Cardiac fibroblast (primary cell): Measurements from ENCODE around the gene CDH23.

ENCODE experiments used
- DNase-seq, 2 donors: peaks; one replicate each; pipeline versions ENCODE4 v3.0.0 to v3.0.0-alpha.2; 2010; ENCODE audit warnings: low read depth in 2 of 2
- H3K4me3 ChIP-seq, 2 donors: replicated peaks in 1 of 2; 1 replicate in 1 of 2; 2 replicates in 1 of 2; pipeline ENCODE4 v1.5.1; 2011; ENCODE audit warnings: low read depth in 2 of 2, low read length in 2 of 2, mild to moderate bottlenecking in 2 of 2, moderate library complexity in 1 of 2
- CTCF ChIP-seq: IDR thresholded peaks from one replicate; pipeline ENCODE4 v1.5.1; 2011; ENCODE audit warnings: low read depth, mild to moderate bottlenecking, low read length, inconsistent platforms

The CDH23 gene

GRCh38 chr10:71424496-71425194, 27.9 kb downstream of the CDH23 start:
- DNase-seq = no peak
- H3K4me3 ChIP-seq = no peak overlapping the region
- no peak for TF ChIP-seq CTCF

GRCh38 chr10:71426058-71426605, 29.4 kb downstream of the CDH23 start:
- H3K4me3 ChIP-seq = no peak overlapping the region
- TF ChIP-seq CTCF = no peak
- no peak for DNase-seq

DNA sequence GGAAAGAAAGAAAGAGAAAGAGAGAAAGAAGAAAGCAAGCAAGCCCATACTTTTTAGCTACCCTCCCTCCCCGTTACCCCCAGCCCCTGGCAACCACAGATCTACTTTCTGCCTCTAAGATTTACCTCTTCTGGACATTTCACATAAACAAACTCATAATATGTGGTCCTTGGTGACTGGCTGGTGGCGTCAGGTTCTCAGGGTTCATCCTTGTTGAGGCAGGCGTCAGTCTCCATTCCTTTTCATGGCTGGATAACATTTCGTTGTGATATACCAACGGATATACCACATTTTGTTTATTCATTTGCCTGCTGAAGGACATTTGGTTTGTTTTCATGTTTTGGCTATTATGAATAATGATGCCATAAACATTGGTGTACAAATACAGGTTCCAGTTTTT, 30.5 kb downstream of the CDH23 start:
- no peak for TF ChIP-seq CTCF
- DNase-seq = no peak
- H3K4me3 ChIP-seq = no peak overlapping the region

- TF ChIP-seq CTCF = no peak
- H3K4me3 ChIP-seq = no peak overlapping the region
- no peak for DNase-seq
Observed at GRCh38 chr10:71429304-71429703, 32.6 kb downstream of the CDH23 start.

DNA sequence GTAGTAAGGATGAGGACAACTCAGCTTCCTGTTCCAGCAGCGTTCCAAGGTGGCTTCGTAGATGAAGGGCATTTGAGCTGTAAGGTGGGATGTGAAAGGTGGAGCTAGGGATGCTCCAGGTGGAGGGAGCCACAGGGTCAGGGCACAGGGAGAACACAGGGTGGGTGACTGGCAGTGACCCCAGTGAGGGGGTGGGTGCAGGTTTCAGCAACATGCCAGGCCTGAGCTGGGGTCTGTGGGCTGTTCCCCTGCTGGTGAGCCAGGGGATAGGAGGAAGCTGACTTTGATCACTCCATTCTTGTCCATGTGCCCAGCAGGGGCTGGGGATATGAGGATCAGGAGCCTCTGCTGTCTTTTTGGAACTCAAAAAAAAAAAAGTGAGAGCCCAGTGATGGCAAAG, 33.2 kb downstream of the CDH23 start:
- H3K4me3 ChIP-seq = no peak overlapping the region
- no peak for TF ChIP-seq CTCF
- DNase-seq = no peak

GRCh38 chr10:71431239-71432100, 34.8 kb downstream of the CDH23 start:
- no peak overlapping the region for H3K4me3 ChIP-seq
- no peak for DNase-seq
- peak; percentile 6 for TF ChIP-seq CTCF
